CD4-positive, alpha-beta T cell (primary cell): ENCODE data around the gene PIGL. TPM values are rescaled to one million over a fixed set of nuclear protein-coding genes. Genes with fewer than 3 reads are reported as not detected.

Experiments used
- ATAC-seq: fragments of 200-7000 bp; cut with Tn5 transposase; one replicate; pipeline ENCODE4 v1.10.0; 2022; ENCODE audit warnings: mild to moderate bottlenecking; ENCODE audit not compliant: poor library complexity
- CTCF ChIA-PET: fragments of 350-600 bp; sonication (Branson Sonifier 250); formaldehyde crosslinking; loops from one replicate; lab custom pipeline; 2021; ENCODE audit warnings: antibody characterized with exemption, inconsistent platforms; lab: Charles Lee
- POLR2A ChIA-PET: fragments of 350-600 bp; sonication (Branson Sonifier 250); formaldehyde crosslinking; loops from one replicate; lab custom pipeline; 2021; ENCODE audit warnings: antibody characterized with exemption, inconsistent platforms; lab: Charles Lee
- DNase-seq, 14 experiments: peaks; one replicate each; pipeline ENCODE4 v3.0.0-alpha.2; 2013 to 2020; ENCODE audit warnings: mixed read lengths in 2 of 14
- H3K27ac ChIP-seq, 2 donors: one replicate each; pipeline versions ENCODE4 v1.5.1 to v1.7.0; 2013; ENCODE audit warnings: low read length in 2 of 2, low read depth in 1 of 2, mild to moderate bottlenecking in 1 of 2
- H3K27me3 ChIP-seq, 2 experiments: 1 replicate in 1 of 2; 2 replicates in 1 of 2; pipeline versions ENCODE4 v1.6.1 to v1.7.0; 2013; ENCODE audit warnings: low read length in 2 of 2, control low read depth in 1 of 2, mild to moderate bottlenecking in 1 of 2, moderate library complexity in 1 of 2; ENCODE audit not compliant: insufficient read depth in 2 of 2, control insufficient read depth in 1 of 2
- H3K36me3 ChIP-seq: one replicate; pipeline ENCODE4 v1.6.1; 2013; ENCODE audit warnings: low read length, control low read depth; ENCODE audit not compliant: insufficient read depth
- H3K4me1 ChIP-seq: one replicate; pipeline ENCODE4 v1.6.1; 2013; ENCODE audit warnings: low read length, control low read depth; ENCODE audit not compliant: insufficient read depth
- H3K4me3 ChIP-seq: one replicate; pipeline ENCODE4 v1.5.1; 2013; ENCODE audit warnings: mild to moderate bottlenecking, low read length, moderate library complexity
- H3K9me3 ChIP-seq, 2 experiments: 1 replicate in 1 of 2; 2 replicates in 1 of 2; pipeline versions ENCODE4 v1.6.1 to v1.7.0; 2013; ENCODE audit warnings: low read length in 2 of 2, mild to moderate bottlenecking in 2 of 2, control low read depth in 1 of 2, moderate library complexity in 1 of 2; ENCODE audit not compliant: control insufficient read depth in 1 of 2, insufficient read depth in 1 of 2
- H3K27ac Mint-ChIP-seq: one replicate; pipeline ENCODE4 v1.8.0; 2020; ENCODE audit warnings: mixed read lengths
- H3K27me3 Mint-ChIP-seq: one replicate; pipeline ENCODE4 v1.8.0; 2021; ENCODE audit warnings: mixed read lengths
- H3K36me3 Mint-ChIP-seq: one replicate; pipeline ENCODE4 v1.8.0; 2021; ENCODE audit warnings: low read depth, mixed read lengths
- H3K4me1 Mint-ChIP-seq: one replicate; pipeline ENCODE4 v1.8.0; 2021; ENCODE audit warnings: low read depth, mixed read lengths
- H3K4me3 Mint-ChIP-seq: one replicate; pipeline ENCODE4 v1.8.0; 2020; ENCODE audit warnings: mild to moderate bottlenecking, mixed read lengths
- H3K9me3 Mint-ChIP-seq: one replicate; pipeline ENCODE4 v1.8.0; 2020; ENCODE audit warnings: mixed read lengths
- CTCF ChIP-seq: fragments of 200-600 bp; IDR thresholded peaks from one replicate; pipeline ENCODE4 v1.8.0; 2022; ENCODE audit warnings: antibody characterized with exemption, mild to moderate bottlenecking
- intact Hi-C, 2 experiments: fragments of 100-400 bp; cut with DNase I in 1 of 2; cut with micrococcal nuclease in 1 of 2; formaldehyde crosslinking; loops; one replicate each; pipeline versions ENCODE4 v1.15.1 to v1.9.0; 2023 to 2025; cut with DNase I, micrococcal nuclease
- total RNA-seq, 174 experiments: library from RNA in 2 of 174; stranded (reverse) in 2 of 174; gene quantifications; one replicate each; pipeline ENCODE4 v1.2.3 and lab custom pipeline; 2021 to 2026

Gene PIGL
- total RNA-seq, 2 experiments from 2014 or later = 48.4 to 49.0 TPM

GRCh38 chr17:16255481-16255921 is 38.5 kb downstream of the PIGL start:
- Mint-ChIP-seq H3K36me3 (peaks cover 27% of the 10 kb centered on the region), H3K9me3 (no peaks in the 10 kb centered on the region), H3K4me3 (no peak overlapping the region), H3K4me1 (peaks cover 13% of the 10 kb centered on the region), H3K27me3 (no peaks in the 10 kb centered on the region), H3K27ac (no peak overlapping the region)
- DNase-seq = no peak
- H3K27me3 ChIP-seq = no peaks in the 10 kb centered on the region
- ATAC-seq = no peak
- peaks cover 0 to 5% of the 10 kb centered on the region in 2 experiments for H3K9me3 ChIP-seq
- no peak for TF ChIP-seq CTCF
- no peaks in the 10 kb centered on the region for H3K4me1 ChIP-seq
- CTCF ChIA-PET = interaction anchor here (0.8 to 1.8 kb wide), 2 partner anchors 13 to 23 kb away, joined by 3 to 7 read pairs; no protein-coding TSS in a partner anchor
- peaks cover 4% of the 10 kb centered on the region for H3K36me3 ChIP-seq
- H3K4me3 ChIP-seq = no peak overlapping the region
- H3K27ac ChIP-seq = no peak overlapping the region
- POLR2A ChIA-PET = no interaction called here
- intact Hi-C loops = no loop called here

GRCh38 chr17:16258901-16259300 is 41.9 kb downstream of the PIGL start:
- H3K36me3 ChIP-seq = no peaks in the 10 kb centered on the region
- ChIA-PET POLR2A (no interaction called here), CTCF (no interaction called here)
- peaks cover 14% of the 10 kb centered on the region for H3K36me3 Mint-ChIP-seq
- H3K9me3 Mint-ChIP-seq = no peaks in the 10 kb centered on the region
- H3K4me1 ChIP-seq = no peaks in the 10 kb centered on the region
- H3K4me1 Mint-ChIP-seq = peaks cover 13% of the 10 kb centered on the region
- H3K27ac ChIP-seq = no peak overlapping the region
- intact Hi-C loops = no loop called here
- H3K27me3 Mint-ChIP-seq = no peaks in the 10 kb centered on the region
- no peaks in the 10 kb centered on the region for H3K27me3 ChIP-seq
- no peak overlapping the region for H3K4me3 Mint-ChIP-seq
- no peak overlapping the region for H3K27ac Mint-ChIP-seq
- peaks cover 0 to 5% of the 10 kb centered on the region in 2 experiments for H3K9me3 ChIP-seq
- H3K4me3 ChIP-seq = no peak overlapping the region
- TF ChIP-seq CTCF = no peak
- DNase-seq (no peak), ATAC-seq (no peak)

- Mint-ChIP-seq H3K4me3 (no peak overlapping the region), H3K9me3 (no peaks in the 10 kb centered on the region), H3K27me3 (no peaks in the 10 kb centered on the region), H3K36me3 (peaks cover 11% of the 10 kb centered on the region), H3K27ac (no peak overlapping the region), H3K4me1 (peaks cover 11% of the 10 kb centered on the region)
- no peak for ATAC-seq
- ChIA-PET POLR2A (no interaction called here), CTCF (no interaction called here)
- no peaks in the 10 kb centered on the region for H3K36me3 ChIP-seq
- no peak for TF ChIP-seq CTCF
- H3K27ac ChIP-seq = no peak overlapping the region
- no peaks in the 10 kb centered on the region for H3K27me3 ChIP-seq
- no peak overlapping the region for H3K4me3 ChIP-seq
- no peaks in the 10 kb centered on the region for H3K4me1 ChIP-seq
- intact Hi-C loops = no loop called here
- H3K9me3 ChIP-seq = peaks cover 0 to 5% of the 10 kb centered on the region in 2 experiments
- no peak for DNase-seq
Measured at GRCh38 chr17:16259926-16260325, 42.9 kb downstream of the PIGL start.
